Activated CD8-positive, alpha-beta memory T cell treated with anti-CD3 and anti-CD28 coated beads for 24 hours (primary cell): ENCODE data around the gene FBXW5.

Source experiments
- DNase-seq: peaks from one replicate; pipeline ENCODE4 v3.0.0-alpha.2; 2020

Gene FBXW5

GRCh38 chr9:136961279-136962065 is 16.9 kb upstream of the FBXW5 start:
- DNase-seq, result no peak

- no peak for DNase-seq
These were observed 16.4 kb upstream of the FBXW5 start for GRCh38 chr9:136960938-136961275.

- no peak for DNase-seq
These were observed 15.8 kb upstream of the FBXW5 start for GRCh38 chr9:136960212-136960937.

GRCh38 chr9:136958898-136959850 is 14.6 kb upstream of the FBXW5 start:
- DNase-seq, result no peak

- no peak for DNase-seq
These were observed 13.9 kb upstream of the FBXW5 start for GRCh38 chr9:136958473-136958872.

GRCh38 chr9:136957901-136958300 is 13.4 kb upstream of the FBXW5 start:
- DNase-seq, result no peak

GRCh38 chr9:136957461-136957860 is 12.9 kb upstream of the FBXW5 start:
- no peak for DNase-seq

- no peak for DNase-seq
These were observed 12.1 kb upstream of the FBXW5 start for GRCh38 chr9:136956604-136957003.

GRCh38 chr9:136955943-136956335 is 11.4 kb upstream of the FBXW5 start:
- no peak for DNase-seq

- no peak for DNase-seq
These were observed 10.8 kb upstream of the FBXW5 start for GRCh38 chr9:136955202-136955942.

GRCh38 chr9:136954270-136955083 is 9.9 kb upstream of the FBXW5 start:
- DNase-seq, result no peak

- DNase-seq, result no peak
These were observed 9.3 kb upstream of the FBXW5 start for GRCh38 chr9:136953771-136954269.

- DNase-seq, result no peak
These were observed 8.6 kb upstream of the FBXW5 start for GRCh38 chr9:136952876-136953770.

- DNase-seq, result no peak
These were observed 7.8 kb upstream of the FBXW5 start for GRCh38 chr9:136952321-136952850.

- DNase-seq, result no peak
These were observed 7.2 kb upstream of the FBXW5 start, which contains the start of gene LCN12 for GRCh38 chr9:136951541-136952320. TSS of gene LCN12 (plus strand) at chr9:136952273. CDS start at chr9:136952328, 55 bp downstream.

- no peak for DNase-seq
These were observed 6.2 kb upstream of the FBXW5 start for GRCh38 chr9:136950656-136951276.

GRCh38 chr9:136949817-136950655 is 5.5 kb upstream of the FBXW5 start:
- peak; percentile 99 for DNase-seq
